Keratinocyte (primary cell): Measurements from ENCODE around the gene HCN1. TPM values are rescaled to one million over a fixed set of nuclear protein-coding genes. Genes with fewer than 3 reads are reported as not detected.

ENCODE experiments used
- DNase-seq: peaks from one replicate; pipeline ENCODE4 v3.0.0-alpha.2; 2011; ENCODE audit warnings: low read depth, missing footprints, low spot score
- FAIRE-seq: peaks from 2 replicates; lab custom pipeline; 2011; peaks lifted over from hg19 to GRCh38; lab: Jason Lieb, UNC
- H2AFZ ChIP-seq: 2 replicates; pipeline ENCODE4 v1.6.0; 2012; ENCODE audit warnings: low read length, control low read depth, inconsistent platforms; ENCODE audit not compliant: control insufficient read depth
- H3K27ac ChIP-seq: 2 replicates; pipeline ENCODE4 v1.5.1; 2011; ENCODE audit warnings: low read length; ENCODE audit not compliant: control insufficient read depth, insufficient read depth
- H3K27me3 ChIP-seq: 3 replicates; pipeline ENCODE4 v1.6.0; 2011; ENCODE audit warnings: low read length; ENCODE audit not compliant: control insufficient read depth, insufficient read depth; ENCODE audit errors: extremely low read depth
- H3K36me3 ChIP-seq, 2 experiments: 2 replicates in 1 of 2; 3 replicates in 1 of 2; pipeline ENCODE4 v1.5.1; 2011; ENCODE audit warnings: low read length in 2 of 2, mild to moderate bottlenecking in 1 of 2; ENCODE audit not compliant: control insufficient read depth in 2 of 2, insufficient read depth in 2 of 2; ENCODE audit errors: extremely low read depth in 1 of 2
- H3K4me1 ChIP-seq: 3 replicates; pipeline ENCODE4 v1.5.1; 2011; ENCODE audit warnings: low read length; ENCODE audit not compliant: control insufficient read depth, insufficient read depth; ENCODE audit errors: extremely low read depth
- H3K4me2 ChIP-seq: 3 replicates; pipeline ENCODE4 v1.6.0; 2011; ENCODE audit warnings: low read depth, low read length; ENCODE audit not compliant: control insufficient read depth, insufficient read depth; ENCODE audit errors: extremely low read depth
- H3K4me3 ChIP-seq, 3 experiments: fragments of 200-600 bp in 1 of 3; sonication (generic) in 1 of 3; 2 replicates in 2 of 3; 3 replicates in 1 of 3; pipeline ENCODE4 v1.5.1; 2011 to 2016; ENCODE audit warnings: low read length in 3 of 3, mild to moderate bottlenecking in 3 of 3, control low read depth in 2 of 3, inconsistent platforms in 1 of 3, low read depth in 1 of 3, mixed read lengths in 1 of 3, mixed run types in 1 of 3, moderate library complexity in 1 of 3; ENCODE audit not compliant: control insufficient read depth in 2 of 3, insufficient read depth in 2 of 3; ENCODE audit errors: extremely low read depth in 1 of 3
- H3K79me2 ChIP-seq: 2 replicates; pipeline ENCODE4 v1.6.0; 2012; ENCODE audit warnings: low read length; ENCODE audit not compliant: control insufficient read depth, insufficient read depth
- H3K9ac ChIP-seq: 3 replicates; pipeline ENCODE4 v1.6.0; 2011; ENCODE audit warnings: low read length; ENCODE audit not compliant: control insufficient read depth, insufficient read depth; ENCODE audit errors: extremely low read depth
- H3K9me1 ChIP-seq: 3 replicates; pipeline ENCODE4 v1.6.0; 2011; ENCODE audit warnings: low read length; ENCODE audit not compliant: control insufficient read depth, insufficient read depth; ENCODE audit errors: extremely low read depth
- H3K9me3 ChIP-seq: 2 replicates; pipeline ENCODE4 v1.5.1; 2012; ENCODE audit warnings: low read depth, low read length; ENCODE audit not compliant: control insufficient read depth
- H4K20me1 ChIP-seq: 3 replicates; pipeline ENCODE4 v1.6.0; 2011; ENCODE audit warnings: low read length; ENCODE audit not compliant: control insufficient read depth, insufficient read depth; ENCODE audit errors: extremely low read depth
- CTCF ChIP-seq, 3 experiments: IDR thresholded peaks in 1 of 3; conservative IDR thresholded peaks in 1 of 3; optimal IDR thresholded peaks in 1 of 3; 2 replicates in 2 of 3; 3 replicates in 1 of 3; pipeline versions ENCODE3 to v1.5.1; 2011; ENCODE audit warnings: low read length in 3 of 3, mild to moderate bottlenecking in 3 of 3, moderate library complexity in 2 of 3, control low read depth in 1 of 3, inconsistent platforms in 1 of 3; ENCODE audit not compliant: insufficient read depth in 2 of 3; ENCODE audit errors: extremely low read depth in 1 of 3
- EZH2 ChIP-seq: IDR thresholded peaks from one replicate; pipeline ENCODE4 v1.6.1; 2012; ENCODE audit warnings: inconsistent platforms, mild to moderate bottlenecking, low read length, moderate library complexity
- dilution Hi-C: fragments of 300-500 bp; cut with MboI; formaldehyde crosslinking; loops from one replicate; pipeline ENCODE4 v1.7.0; 2020; ENCODE audit warnings: low sequenced_read_pairs; ENCODE audit not compliant: extremely low pct_ligation_motif_present
- polyA plus RNA-seq, 5 experiments: library from polyadenylated mRNA; depleted of rRNA in 3 of 5; stranded (reverse) in 3 of 5; stranded (forward) in 1 of 5; unstranded in 1 of 5; fragments of >200 nt; gene quantifications; 1 replicate in 1 of 5; 2 replicates in 3 of 5; 3 replicates in 1 of 5; pipeline versions ENCODE4 v1.2.1 to v1.2.3, GENCODE V29; 2011 to 2012; ENCODE audit warnings: missing spikeins in 2 of 5, low read depth in 1 of 5, low replicate concordance in 1 of 5

The HCN1 gene
- polyA plus RNA-seq, 1 donor (not counting 4 experiments of a cell fraction or from before 2014, with no cell fraction given): not detected

DNA sequence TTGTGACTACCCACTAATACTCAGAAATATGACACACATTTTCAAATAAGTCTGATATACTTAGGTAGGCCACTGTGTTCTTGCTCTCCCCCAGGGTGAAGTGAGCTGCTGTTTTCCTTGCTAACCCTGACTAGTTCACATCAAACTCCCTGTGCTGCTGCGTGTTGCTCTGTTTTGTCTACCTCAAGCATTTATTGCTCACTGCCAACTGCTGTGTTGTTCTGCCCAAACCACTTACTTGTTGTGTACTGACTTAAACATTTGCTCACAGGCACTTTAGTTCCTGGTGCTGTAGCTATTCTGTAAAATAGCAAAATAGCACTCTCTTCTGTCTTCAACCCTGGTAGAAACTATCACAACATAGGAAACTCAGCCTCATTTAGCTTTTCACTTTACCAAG is 255.7 kb downstream of the HCN1 start:
- Histone ChIP-seq H3K4me1 (no peaks in the 10 kb centered on the region), H3K9me3 (no peaks in the 10 kb centered on the region), H3K9ac (no peak overlapping the region), H3K9me1 (no peaks in the 10 kb centered on the region), H4K20me1 (no peaks in the 10 kb centered on the region), H3K4me3 (no peak overlapping the region), H2AFZ (no peak overlapping the region), H3K79me2 (no peaks in the 10 kb centered on the region), H3K27ac (no peak overlapping the region), H3K27me3 (no peaks in the 10 kb centered on the region), H3K4me2 (no peak overlapping the region), H3K36me3 (no peaks in the 10 kb centered on the region)
- dilution Hi-C loops: no loop called here
- FAIRE-seq (no peak), DNase-seq (no peak)
- TF ChIP-seq CTCF (optimal IDR thresholded peaks at IDR 0.05 in 1 of 3, IDR thresholded peaks at IDR 0.05 in 1 of 3, conservative IDR thresholded peaks at IDR 0.05 in 1 of 3; ENCODE audit: extremely low read depth in 1 of 3, insufficient read depth in 2 of 3, low read length in 3 of 3) (no peak), EZH2 (no peak)

- no peak for FAIRE-seq
These were observed 258.4 kb downstream of the HCN1 start for GRCh38 chr5:45437752-45438151.

More at GRCh38 chr5:45437752-45438151, 258.4 kb downstream of the HCN1 start:
- H3K36me3 ChIP-seq: no peaks in the 10 kb centered on the region
- no peak for DNase-seq
- H3K4me3 ChIP-seq: no peak overlapping the region
- no peaks in the 10 kb centered on the region for H4K20me1 ChIP-seq
- no peak overlapping the region for H3K4me2 ChIP-seq
- no peak for TF ChIP-seq EZH2
- TF ChIP-seq CTCF (optimal IDR thresholded peaks at IDR 0.05 in 1 of 3, IDR thresholded peaks at IDR 0.05 in 1 of 3, conservative IDR thresholded peaks at IDR 0.05 in 1 of 3; ENCODE audit: extremely low read depth in 1 of 3, insufficient read depth in 2 of 3, low read length in 3 of 3): no peak
- H3K9me3 ChIP-seq: no peaks in the 10 kb centered on the region
- no peak overlapping the region for H2AFZ ChIP-seq
- H3K4me1 ChIP-seq: no peaks in the 10 kb centered on the region
- no peaks in the 10 kb centered on the region for H3K27me3 ChIP-seq
- no peak overlapping the region for H3K27ac ChIP-seq
- H3K9me1 ChIP-seq: no peaks in the 10 kb centered on the region
- H3K9ac ChIP-seq: no peak overlapping the region
- dilution Hi-C loops: no loop called here
- no peaks in the 10 kb centered on the region for H3K79me2 ChIP-seq
